HepG2 (cell line): Measurements from ENCODE around the gene PCP4L1. TPM values are rescaled to one million over a fixed set of nuclear protein-coding genes. Genes with fewer than 3 reads are reported as not detected.

Experiments used
- EP300 ChIP-seq, 3 experiments: sonication (generic) in 1 of 3; formaldehyde crosslinking in 1 of 3; IDR thresholded peaks; 2 replicates each; pipeline versions ENCODE4 v1.5.1 to v1.6.1; 2011 to 2020; ENCODE audit warnings: low read depth in 2 of 3, low read length in 2 of 3, borderline replicate concordance in 1 of 3, improper control_type of control experiment in 1 of 3, mild to moderate bottlenecking in 1 of 3, missing genetic modification reagents in 1 of 3, moderate library complexity in 1 of 3
- KMT2B ChIP-seq: IDR thresholded peaks from 2 replicates; pipeline ENCODE4 v1.6.1; 2016; ENCODE audit warnings: missing genetic modification reagents, missing compliant biosample characterization
- MIER3 ChIP-seq: IDR thresholded peaks from 2 replicates; pipeline ENCODE4 v1.6.1; 2016; ENCODE audit warnings: missing compliant biosample characterization, borderline replicate concordance
- NCOA1 ChIP-seq: sonication (generic); formaldehyde crosslinking; IDR thresholded peaks from 2 replicates; pipeline ENCODE4 v1.9.0; 2021; ENCODE audit warnings: missing genetic modification reagents
- SMYD3 ChIP-seq: sonication (generic); formaldehyde crosslinking; IDR thresholded peaks from 2 replicates; pipeline ENCODE4 v1.8.1; 2023; ENCODE audit warnings: mild to moderate bottlenecking, missing genetic modification reagents
- ZNF33B ChIP-seq: sonication (generic); formaldehyde crosslinking; IDR thresholded peaks from 2 replicates; pipeline ENCODE4 v1.5.1; 2020; ENCODE audit warnings: mild to moderate bottlenecking, missing genetic modification reagents
- polyA plus RNA-seq, 8 experiments: library from polyadenylated mRNA; depleted of rRNA in 3 of 8; stranded (reverse) in 7 of 8; unstranded in 1 of 8; fragments of >200 nt; fragmentation: Illumina TruSeq in 4 of 8; extraction: Trizol in 4 of 8; gene quantifications; 2 replicates each; pipeline versions ENCODE4 v1.2.1 to v1.2.3, GENCODE V29; 2011 to 2016; ENCODE audit warnings: low read depth in 4 of 8, missing spikeins in 1 of 8, mixed read lengths in 1 of 8; ENCODE audit not compliant: insufficient read depth in 1 of 8
- total RNA-seq, 5 experiments: library from RNA; depleted of rRNA; stranded (reverse); fragments of >200 nt; fragmentation: Illumina TruSeq; extraction: Trizol; gene quantifications; 2 replicates each; pipeline ENCODE4 v1.2.3, GENCODE V29; 2016; ENCODE audit warnings: low read depth in 1 of 5
- TF ChIP-seq, protein P1 (sequence below): sonication (generic); formaldehyde crosslinking; conservative IDR thresholded peaks from 2 replicates; pipeline ENCODE4 v1.4.0; 2020; ENCODE audit warnings: missing genetic modification reagents
- TF ChIP-seq, protein P2 (sequence below): sonication (generic); formaldehyde crosslinking; IDR thresholded peaks from 2 replicates; pipeline ENCODE4 v1.4.0; 2020; ENCODE audit warnings: missing genetic modification reagents
- TF ChIP-seq, protein P3 (sequence below): sonication (generic); formaldehyde crosslinking; IDR thresholded peaks from 2 replicates; pipeline ENCODE4 v1.4.0; 2020; ENCODE audit warnings: missing genetic modification reagents
- TF ChIP-seq, protein P4 (sequence below): sonication (generic); formaldehyde crosslinking; IDR thresholded peaks from 2 replicates; pipeline ENCODE4 v1.4.0; 2020; ENCODE audit warnings: missing genetic modification reagents, borderline replicate concordance
- TF ChIP-seq, protein P5 (sequence below): IDR thresholded peaks from 2 replicates; pipeline ENCODE4 v1.6.1; 2016
- TF ChIP-seq, protein P6 (sequence below), 2 experiments: IDR thresholded peaks; 2 replicates each; pipeline ENCODE4 v1.6.1; 2011 to 2012; ENCODE audit warnings: low read length in 2 of 2, borderline replicate concordance in 1 of 2, low read depth in 1 of 2, mild to moderate bottlenecking in 1 of 2, moderate library complexity in 1 of 2
- TF ChIP-seq, protein P7 (sequence below): sonication (generic); formaldehyde crosslinking; IDR thresholded peaks from 2 replicates; pipeline ENCODE4 v1.8.1; 2023; ENCODE audit warnings: missing genetic modification reagents, inconsistent platforms, borderline replicate concordance

Gene PCP4L1
- total and polyA plus RNA-seq, 2 of the 13 experiments (the other 11 are each of a cell fraction or from before 2014, with no cell fraction given), result 0.28 TPM; not detected in 1

DNA sequence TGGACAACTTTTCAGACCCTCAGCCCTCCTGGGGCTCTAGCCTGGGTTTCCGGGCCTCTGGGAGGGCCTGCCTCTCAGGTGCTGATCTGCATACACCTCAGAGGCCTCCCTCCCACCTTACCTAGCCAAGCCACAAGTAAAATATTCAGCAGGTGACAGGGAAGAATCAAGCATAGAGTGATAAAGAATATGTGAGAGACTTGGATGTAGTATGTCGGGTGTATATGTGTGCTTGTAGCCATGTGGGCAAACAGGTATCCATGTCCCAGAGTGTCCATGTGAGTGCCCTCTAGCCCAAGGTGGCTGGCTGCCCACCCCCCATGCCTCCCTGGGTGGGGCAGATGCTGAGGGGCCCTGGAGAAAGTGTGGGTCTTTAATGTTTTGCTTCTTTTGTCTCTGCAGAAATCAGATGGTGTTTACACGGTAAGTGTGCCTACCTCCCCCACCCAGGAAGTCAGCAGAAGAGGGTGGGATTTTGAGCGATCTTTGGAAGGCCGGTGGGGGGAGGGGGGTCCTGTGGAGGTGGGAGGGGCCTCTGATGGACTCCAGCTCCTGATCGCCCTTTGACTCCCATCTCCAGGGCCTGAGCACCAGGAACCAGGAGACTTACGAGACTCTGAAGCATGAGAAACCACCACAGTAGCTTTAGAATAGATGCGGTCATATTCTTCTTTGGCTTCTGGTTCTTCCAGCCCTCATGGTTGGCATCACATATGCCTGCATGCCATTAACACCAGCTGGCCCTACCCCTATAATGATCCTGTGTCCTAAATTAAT, 40.1 kb upstream of the PCP4L1 start (continued):
- TF ChIP-seq, protein P1, sequence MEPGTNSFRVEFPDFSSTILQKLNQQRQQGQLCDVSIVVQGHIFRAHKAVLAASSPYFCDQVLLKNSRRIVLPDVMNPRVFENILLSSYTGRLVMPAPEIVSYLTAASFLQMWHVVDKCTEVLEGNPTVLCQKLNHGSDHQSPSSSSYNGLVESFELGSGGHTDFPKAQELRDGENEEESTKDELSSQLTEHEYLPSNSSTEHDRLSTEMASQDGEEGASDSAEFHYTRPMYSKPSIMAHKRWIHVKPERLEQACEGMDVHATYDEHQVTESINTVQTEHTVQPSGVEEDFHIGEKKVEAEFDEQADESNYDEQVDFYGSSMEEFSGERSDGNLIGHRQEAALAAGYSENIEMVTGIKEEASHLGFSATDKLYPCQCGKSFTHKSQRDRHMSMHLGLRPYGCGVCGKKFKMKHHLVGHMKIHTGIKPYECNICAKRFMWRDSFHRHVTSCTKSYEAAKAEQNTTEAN (CRISPR knock-in tag), result no peak
- TF ChIP-seq SMYD3 (CRISPR knock-in tag) (no peak), NCOA1 (CRISPR knock-in tag) (peak; percentile 75; the same call in 1 of the 2 replicates), EP300 (IDR thresholded peaks at IDR 0.05; ENCODE audit: low read depth in 2 of 2, low read length in 2 of 2) (peak in 1 of 2 experiments; percentile 94; a peak in 2 of 4 replicates), EP300 (CRISPR knock-in tag; IDR thresholded peaks at IDR 0.05; ENCODE audit: borderline replicate concordance) (peak; percentile 78), ZNF33B (CRISPR knock-in tag) (no peak), MIER3 (CRISPR knock-in tag) (peak; percentile 50; the same call in 1 of the 2 replicates), KMT2B (CRISPR knock-in tag) (no peak)
- TF ChIP-seq, protein P2, sequence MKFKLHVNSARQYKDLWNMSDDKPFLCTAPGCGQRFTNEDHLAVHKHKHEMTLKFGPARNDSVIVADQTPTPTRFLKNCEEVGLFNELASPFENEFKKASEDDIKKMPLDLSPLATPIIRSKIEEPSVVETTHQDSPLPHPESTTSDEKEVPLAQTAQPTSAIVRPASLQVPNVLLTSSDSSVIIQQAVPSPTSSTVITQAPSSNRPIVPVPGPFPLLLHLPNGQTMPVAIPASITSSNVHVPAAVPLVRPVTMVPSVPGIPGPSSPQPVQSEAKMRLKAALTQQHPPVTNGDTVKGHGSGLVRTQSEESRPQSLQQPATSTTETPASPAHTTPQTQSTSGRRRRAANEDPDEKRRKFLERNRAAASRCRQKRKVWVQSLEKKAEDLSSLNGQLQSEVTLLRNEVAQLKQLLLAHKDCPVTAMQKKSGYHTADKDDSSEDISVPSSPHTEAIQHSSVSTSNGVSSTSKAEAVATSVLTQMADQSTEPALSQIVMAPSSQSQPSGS (CRISPR knock-in tag), result peak; percentile 22; the same call in 1 of the 2 replicates
- TF ChIP-seq, protein P3, sequence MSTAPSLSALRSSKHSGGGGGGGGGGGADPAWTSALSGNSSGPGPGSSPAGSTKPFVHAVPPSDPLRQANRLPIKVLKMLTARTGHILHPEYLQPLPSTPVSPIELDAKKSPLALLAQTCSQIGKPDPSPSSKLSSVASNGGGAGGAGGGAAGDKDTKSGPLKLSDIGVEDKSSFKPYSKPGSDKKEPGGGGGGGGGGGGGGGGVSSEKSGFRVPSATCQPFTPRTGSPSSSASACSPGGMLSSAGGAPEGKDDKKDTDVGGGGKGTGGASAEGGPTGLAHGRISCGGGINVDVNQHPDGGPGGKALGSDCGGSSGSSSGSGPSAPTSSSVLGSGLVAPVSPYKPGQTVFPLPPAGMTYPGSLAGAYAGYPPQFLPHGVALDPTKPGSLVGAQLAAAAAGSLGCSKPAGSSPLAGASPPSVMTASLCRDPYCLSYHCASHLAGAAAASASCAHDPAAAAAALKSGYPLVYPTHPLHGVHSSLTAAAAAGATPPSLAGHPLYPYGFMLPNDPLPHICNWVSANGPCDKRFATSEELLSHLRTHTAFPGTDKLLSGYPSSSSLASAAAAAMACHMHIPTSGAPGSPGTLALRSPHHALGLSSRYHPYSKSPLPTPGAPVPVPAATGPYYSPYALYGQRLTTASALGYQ (CRISPR knock-in tag), result peak; percentile 57; the same call in 1 of the 2 replicates
- TF ChIP-seq, protein P4, sequence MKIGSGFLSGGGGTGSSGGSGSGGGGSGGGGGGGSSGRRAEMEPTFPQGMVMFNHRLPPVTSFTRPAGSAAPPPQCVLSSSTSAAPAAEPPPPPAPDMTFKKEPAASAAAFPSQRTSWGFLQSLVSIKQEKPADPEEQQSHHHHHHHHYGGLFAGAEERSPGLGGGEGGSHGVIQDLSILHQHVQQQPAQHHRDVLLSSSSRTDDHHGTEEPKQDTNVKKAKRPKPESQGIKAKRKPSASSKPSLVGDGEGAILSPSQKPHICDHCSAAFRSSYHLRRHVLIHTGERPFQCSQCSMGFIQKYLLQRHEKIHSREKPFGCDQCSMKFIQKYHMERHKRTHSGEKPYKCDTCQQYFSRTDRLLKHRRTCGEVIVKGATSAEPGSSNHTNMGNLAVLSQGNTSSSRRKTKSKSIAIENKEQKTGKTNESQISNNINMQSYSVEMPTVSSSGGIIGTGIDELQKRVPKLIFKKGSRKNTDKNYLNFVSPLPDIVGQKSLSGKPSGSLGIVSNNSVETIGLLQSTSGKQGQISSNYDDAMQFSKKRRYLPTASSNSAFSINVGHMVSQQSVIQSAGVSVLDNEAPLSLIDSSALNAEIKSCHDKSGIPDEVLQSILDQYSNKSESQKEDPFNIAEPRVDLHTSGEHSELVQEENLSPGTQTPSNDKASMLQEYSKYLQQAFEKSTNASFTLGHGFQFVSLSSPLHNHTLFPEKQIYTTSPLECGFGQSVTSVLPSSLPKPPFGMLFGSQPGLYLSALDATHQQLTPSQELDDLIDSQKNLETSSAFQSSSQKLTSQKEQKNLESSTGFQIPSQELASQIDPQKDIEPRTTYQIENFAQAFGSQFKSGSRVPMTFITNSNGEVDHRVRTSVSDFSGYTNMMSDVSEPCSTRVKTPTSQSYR (CRISPR knock-in tag), result peak; percentile 99
- TF ChIP-seq, protein P5, sequence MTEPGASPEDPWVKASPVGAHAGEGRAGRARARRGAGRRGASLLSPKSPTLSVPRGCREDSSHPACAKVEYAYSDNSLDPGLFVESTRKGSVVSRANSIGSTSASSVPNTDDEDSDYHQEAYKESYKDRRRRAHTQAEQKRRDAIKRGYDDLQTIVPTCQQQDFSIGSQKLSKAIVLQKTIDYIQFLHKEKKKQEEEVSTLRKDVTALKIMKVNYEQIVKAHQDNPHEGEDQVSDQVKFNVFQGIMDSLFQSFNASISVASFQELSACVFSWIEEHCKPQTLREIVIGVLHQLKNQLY (CRISPR knock-in tag), result peak; percentile 69; the same call in 1 of the 2 replicates
- TF ChIP-seq, protein P6, sequence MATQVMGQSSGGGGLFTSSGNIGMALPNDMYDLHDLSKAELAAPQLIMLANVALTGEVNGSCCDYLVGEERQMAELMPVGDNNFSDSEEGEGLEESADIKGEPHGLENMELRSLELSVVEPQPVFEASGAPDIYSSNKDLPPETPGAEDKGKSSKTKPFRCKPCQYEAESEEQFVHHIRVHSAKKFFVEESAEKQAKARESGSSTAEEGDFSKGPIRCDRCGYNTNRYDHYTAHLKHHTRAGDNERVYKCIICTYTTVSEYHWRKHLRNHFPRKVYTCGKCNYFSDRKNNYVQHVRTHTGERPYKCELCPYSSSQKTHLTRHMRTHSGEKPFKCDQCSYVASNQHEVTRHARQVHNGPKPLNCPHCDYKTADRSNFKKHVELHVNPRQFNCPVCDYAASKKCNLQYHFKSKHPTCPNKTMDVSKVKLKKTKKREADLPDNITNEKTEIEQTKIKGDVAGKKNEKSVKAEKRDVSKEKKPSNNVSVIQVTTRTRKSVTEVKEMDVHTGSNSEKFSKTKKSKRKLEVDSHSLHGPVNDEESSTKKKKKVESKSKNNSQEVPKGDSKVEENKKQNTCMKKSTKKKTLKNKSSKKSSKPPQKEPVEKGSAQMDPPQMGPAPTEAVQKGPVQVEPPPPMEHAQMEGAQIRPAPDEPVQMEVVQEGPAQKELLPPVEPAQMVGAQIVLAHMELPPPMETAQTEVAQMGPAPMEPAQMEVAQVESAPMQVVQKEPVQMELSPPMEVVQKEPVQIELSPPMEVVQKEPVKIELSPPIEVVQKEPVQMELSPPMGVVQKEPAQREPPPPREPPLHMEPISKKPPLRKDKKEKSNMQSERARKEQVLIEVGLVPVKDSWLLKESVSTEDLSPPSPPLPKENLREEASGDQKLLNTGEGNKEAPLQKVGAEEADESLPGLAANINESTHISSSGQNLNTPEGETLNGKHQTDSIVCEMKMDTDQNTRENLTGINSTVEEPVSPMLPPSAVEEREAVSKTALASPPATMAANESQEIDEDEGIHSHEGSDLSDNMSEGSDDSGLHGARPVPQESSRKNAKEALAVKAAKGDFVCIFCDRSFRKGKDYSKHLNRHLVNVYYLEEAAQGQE (IDR thresholded peaks at IDR 0.05; ENCODE audit: borderline replicate concordance in 1 of 2, low read depth in 1 of 2, low read length in 2 of 2), result peak in 1 of 2 experiments; percentile 78; a peak in 2 of 4 replicates
- TF ChIP-seq, protein P7, sequence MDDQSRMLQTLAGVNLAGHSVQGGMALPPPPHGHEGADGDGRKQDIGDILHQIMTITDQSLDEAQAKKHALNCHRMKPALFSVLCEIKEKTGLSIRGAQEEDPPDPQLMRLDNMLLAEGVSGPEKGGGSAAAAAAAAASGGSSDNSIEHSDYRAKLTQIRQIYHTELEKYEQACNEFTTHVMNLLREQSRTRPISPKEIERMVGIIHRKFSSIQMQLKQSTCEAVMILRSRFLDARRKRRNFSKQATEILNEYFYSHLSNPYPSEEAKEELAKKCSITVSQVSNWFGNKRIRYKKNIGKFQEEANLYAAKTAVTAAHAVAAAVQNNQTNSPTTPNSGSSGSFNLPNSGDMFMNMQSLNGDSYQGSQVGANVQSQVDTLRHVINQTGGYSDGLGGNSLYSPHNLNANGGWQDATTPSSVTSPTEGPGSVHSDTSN, result no peak
